Activated naive CD8-positive, alpha-beta T cell (primary cell): ENCODE data around the gene MTPN.
A peak's percentile ranks its signal among the peaks of the same experiment; 100 is the strongest.

Source experiments
- H3K27ac Mint-ChIP-seq: one replicate; pipeline ENCODE4 v1.8.0; 2021; ENCODE audit warnings: mixed read lengths
- H3K27me3 Mint-ChIP-seq: one replicate; pipeline ENCODE4 v1.8.0; 2021; ENCODE audit warnings: mixed read lengths
- H3K36me3 Mint-ChIP-seq: one replicate; pipeline ENCODE4 v1.8.0; 2021; ENCODE audit warnings: mixed read lengths
- H3K4me1 Mint-ChIP-seq: one replicate; pipeline ENCODE4 v1.8.0; 2021; ENCODE audit warnings: low read depth, mixed read lengths
- H3K4me3 Mint-ChIP-seq: one replicate; pipeline ENCODE4 v1.8.0; 2021; ENCODE audit warnings: mild to moderate bottlenecking, mixed read lengths
- H3K9me3 Mint-ChIP-seq: one replicate; pipeline ENCODE4 v1.8.0; 2021; ENCODE audit warnings: low read depth, mixed read lengths

Gene MTPN

GRCh38 chr7:135950429-135950828, 26.7 kb downstream of the MTPN start:
- Mint-ChIP-seq H3K36me3 (peaks cover 26% of the 10 kb centered on the region), H3K27ac (no peak overlapping the region), H3K4me3 (no peak overlapping the region), H3K9me3 (no peaks in the 10 kb centered on the region), H3K27me3 (no peaks in the 10 kb centered on the region), H3K4me1 (peaks cover 51% of the 10 kb centered on the region)

GRCh38 chr7:135946289-135947055, 30.7 kb downstream of the MTPN start:
- no peak overlapping the region for H3K4me3 Mint-ChIP-seq
- no peaks in the 10 kb centered on the region for H3K9me3 Mint-ChIP-seq
- H3K36me3 Mint-ChIP-seq = peaks cover 19% of the 10 kb centered on the region
- H3K4me1 Mint-ChIP-seq = peaks cover 52% of the 10 kb centered on the region
- H3K27me3 Mint-ChIP-seq = no peaks in the 10 kb centered on the region
- H3K27ac Mint-ChIP-seq = no peak overlapping the region

- Mint-ChIP-seq H3K27me3 (no peaks in the 10 kb centered on the region), H3K36me3 (peaks cover 12% of the 10 kb centered on the region), H3K4me1 (peaks cover 55% of the 10 kb centered on the region), H3K4me3 (no peak overlapping the region), H3K27ac (no peak overlapping the region), H3K9me3 (no peaks in the 10 kb centered on the region)
Observed at GRCh38 chr7:135944753-135945152, 32.4 kb downstream of the MTPN start.

GRCh38 chr7:135943134-135943879, 33.9 kb downstream of the MTPN start:
- H3K36me3 Mint-ChIP-seq = peaks cover 10% of the 10 kb centered on the region
- peaks cover 58% of the 10 kb centered on the region for H3K4me1 Mint-ChIP-seq
- H3K27me3 Mint-ChIP-seq = no peaks in the 10 kb centered on the region
- no peak overlapping the region for H3K4me3 Mint-ChIP-seq
- H3K9me3 Mint-ChIP-seq = no peaks in the 10 kb centered on the region
- no peak overlapping the region for H3K27ac Mint-ChIP-seq

DNA sequence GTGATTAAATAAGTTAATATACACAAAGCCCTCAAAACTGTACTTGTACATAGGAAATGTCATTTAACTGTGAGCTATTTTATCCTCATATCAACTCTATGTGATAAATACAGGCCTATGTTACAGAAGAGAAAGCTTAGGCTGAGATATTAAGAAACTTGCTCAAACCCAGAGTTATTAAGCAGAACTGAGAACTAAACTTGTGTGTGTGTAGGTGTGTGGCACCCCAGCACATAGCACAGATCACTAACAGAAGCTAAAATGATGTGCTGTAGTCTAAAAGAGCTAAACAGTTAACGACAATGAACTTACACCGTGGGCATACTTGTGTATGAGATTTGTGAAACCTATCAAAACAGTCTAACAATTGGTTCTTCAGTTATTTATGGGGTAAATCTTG, 34.5 kb downstream of the MTPN start:
- no peaks in the 10 kb centered on the region for H3K9me3 Mint-ChIP-seq
- H3K27ac Mint-ChIP-seq = no peak overlapping the region
- no peak overlapping the region for H3K4me3 Mint-ChIP-seq
- H3K27me3 Mint-ChIP-seq = no peaks in the 10 kb centered on the region
- H3K36me3 Mint-ChIP-seq = peaks cover 8% of the 10 kb centered on the region
- peaks cover 60% of the 10 kb centered on the region for H3K4me1 Mint-ChIP-seq

- H3K4me1 Mint-ChIP-seq = peaks cover 63% of the 10 kb centered on the region
Observed at GRCh38 chr7:135940077-135941075, 36.8 kb downstream of the MTPN start.

GRCh38 chr7:135939261-135939812, 37.8 kb downstream of the MTPN start:
- H3K4me1 Mint-ChIP-seq = peaks cover 71% of the 10 kb centered on the region
- H3K4me3 Mint-ChIP-seq = no peak overlapping the region
- no peak overlapping the region for H3K27ac Mint-ChIP-seq
- no peaks in the 10 kb centered on the region for H3K36me3 Mint-ChIP-seq
- H3K9me3 Mint-ChIP-seq = no peaks in the 10 kb centered on the region
- H3K27me3 Mint-ChIP-seq = no peaks in the 10 kb centered on the region

More at GRCh38 chr7:135940077-135941075, 36.8 kb downstream of the MTPN start:
- no peaks in the 10 kb centered on the region for H3K27me3 Mint-ChIP-seq
- no peak overlapping the region for H3K4me3 Mint-ChIP-seq
- H3K27ac Mint-ChIP-seq = no peak overlapping the region
- H3K36me3 Mint-ChIP-seq = no peaks in the 10 kb centered on the region
- H3K9me3 Mint-ChIP-seq = no peaks in the 10 kb centered on the region

- no peak overlapping the region for H3K27ac Mint-ChIP-seq
- H3K9me3 Mint-ChIP-seq = no peaks in the 10 kb centered on the region
- peaks cover 78% of the 10 kb centered on the region for H3K4me1 Mint-ChIP-seq
- H3K4me3 Mint-ChIP-seq = no peak overlapping the region
- H3K27me3 Mint-ChIP-seq = no peaks in the 10 kb centered on the region
- H3K36me3 Mint-ChIP-seq = no peaks in the 10 kb centered on the region
Observed at GRCh38 chr7:135938563-135938962, 38.6 kb downstream of the MTPN start.

- H3K4me3 Mint-ChIP-seq = no peak overlapping the region
- no peak overlapping the region for H3K27ac Mint-ChIP-seq
- H3K27me3 Mint-ChIP-seq = no peaks in the 10 kb centered on the region
- no peaks in the 10 kb centered on the region for H3K9me3 Mint-ChIP-seq
- H3K36me3 Mint-ChIP-seq = no peaks in the 10 kb centered on the region
- peaks cover 76% of the 10 kb centered on the region for H3K4me1 Mint-ChIP-seq
Observed at GRCh38 chr7:135938086-135938485, 39.1 kb downstream of the MTPN start.

DNA sequence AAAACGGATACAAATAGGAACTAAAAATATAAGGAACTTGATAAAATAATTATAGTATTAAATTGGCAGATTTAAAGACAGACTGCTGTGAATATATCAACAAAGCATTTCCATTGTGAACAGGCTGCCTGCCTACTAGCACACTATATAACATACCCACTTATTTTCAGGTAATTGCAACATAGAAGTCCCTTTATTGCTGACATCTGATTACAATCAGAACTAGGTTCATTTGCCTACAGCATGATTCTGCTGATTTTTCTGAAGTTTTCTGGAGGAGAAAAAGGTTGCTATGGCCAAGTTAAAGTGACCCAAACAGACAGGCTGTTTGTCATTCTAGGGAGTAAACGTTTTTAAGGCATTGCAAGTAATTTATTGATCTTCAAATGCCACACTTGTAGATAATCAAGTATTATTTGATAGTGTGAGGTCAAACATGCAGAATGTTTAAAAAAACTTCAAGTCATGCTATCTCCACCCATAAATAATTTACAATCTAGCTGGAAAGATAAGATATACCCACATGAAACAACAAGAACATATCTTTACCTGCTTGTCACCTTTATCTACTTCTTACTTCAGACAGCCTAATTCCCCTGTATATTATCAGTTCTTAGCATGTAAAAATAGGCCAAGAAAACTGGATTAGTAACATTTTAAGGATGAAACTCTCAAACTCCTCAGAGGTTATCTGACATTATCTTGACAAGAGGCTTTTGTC, 40.5 kb downstream of the MTPN start:
- H3K27ac Mint-ChIP-seq = peak overlapping the region; percentile 24
- H3K4me1 Mint-ChIP-seq = peaks cover 66% of the 10 kb centered on the region
- no peaks in the 10 kb centered on the region for H3K9me3 Mint-ChIP-seq
- H3K4me3 Mint-ChIP-seq = no peak overlapping the region
- H3K27me3 Mint-ChIP-seq = no peaks in the 10 kb centered on the region
- H3K36me3 Mint-ChIP-seq = no peaks in the 10 kb centered on the region

- Mint-ChIP-seq H3K4me1 (peaks cover 51% of the 10 kb centered on the region), H3K27me3 (no peaks in the 10 kb centered on the region), H3K4me3 (no peak overlapping the region), H3K36me3 (no peaks in the 10 kb centered on the region), H3K27ac (peak overlapping the region; percentile 35), H3K9me3 (no peaks in the 10 kb centered on the region)
Observed at GRCh38 chr7:135934651-135935050, 42.5 kb downstream of the MTPN start.

DNA sequence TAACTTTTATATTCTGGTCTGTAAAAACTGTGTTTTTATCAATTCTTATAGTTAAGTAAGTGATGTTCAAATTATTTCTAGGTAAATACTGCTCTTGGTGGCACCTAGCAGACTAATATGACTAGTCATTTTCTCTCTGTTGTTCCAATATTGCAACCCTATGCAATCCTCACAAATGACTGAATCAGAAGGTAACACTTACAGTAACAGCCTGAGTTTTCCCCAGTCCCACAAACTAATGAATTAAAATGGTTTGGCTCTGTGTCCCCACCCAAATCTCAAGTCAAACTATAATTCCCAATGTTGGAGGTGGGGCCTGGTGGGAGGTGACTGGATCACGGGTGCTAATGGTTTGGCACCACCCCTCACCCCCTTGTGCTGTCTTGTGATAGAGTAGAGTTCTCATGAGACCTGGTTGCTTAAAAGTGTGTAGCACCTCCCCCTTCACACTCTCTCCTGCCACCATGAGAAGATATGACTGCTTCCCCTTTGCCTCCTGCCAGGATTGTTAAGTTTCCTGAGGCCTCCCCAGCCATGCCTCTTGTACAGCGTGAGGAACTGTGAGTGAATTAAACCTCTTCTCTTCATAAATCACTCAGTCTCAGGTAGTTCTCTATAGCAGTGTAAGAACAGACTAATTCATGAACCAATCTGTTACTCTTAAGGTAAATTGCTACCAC, 43.5 kb downstream of the MTPN start:
- Mint-ChIP-seq H3K36me3 (peaks cover 2% of the 10 kb centered on the region), H3K4me3 (no peak overlapping the region), H3K27me3 (no peaks in the 10 kb centered on the region), H3K27ac (peak overlapping the region; percentile 35), H3K4me1 (peaks cover 43% of the 10 kb centered on the region), H3K9me3 (no peaks in the 10 kb centered on the region)

DNA sequence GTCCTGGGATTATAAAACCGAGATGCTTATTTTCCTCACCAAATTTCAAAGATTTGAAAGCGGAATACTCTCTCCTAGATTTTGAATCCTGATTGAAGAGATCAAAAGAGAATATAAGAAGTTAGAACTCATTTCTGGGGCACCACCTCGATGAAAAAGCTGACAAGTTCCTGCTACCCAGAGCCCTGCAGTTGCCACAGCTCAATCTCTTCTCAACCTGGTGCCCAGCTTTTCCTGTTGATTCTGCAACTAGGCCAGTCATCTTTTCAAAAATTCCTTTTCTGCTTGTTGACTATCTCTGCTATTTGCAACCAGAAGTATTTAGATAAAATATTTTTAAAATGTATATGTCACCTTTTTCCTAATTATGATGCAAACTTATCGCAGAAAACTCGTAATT, 45.0 kb downstream of the MTPN start:
- Mint-ChIP-seq H3K27ac (peak overlapping the region; percentile 65), H3K9me3 (no peaks in the 10 kb centered on the region), H3K36me3 (peaks cover 2% of the 10 kb centered on the region), H3K4me3 (no peak overlapping the region), H3K4me1 (peaks cover 30% of the 10 kb centered on the region), H3K27me3 (no peaks in the 10 kb centered on the region)
